VCaP (cell line): ENCODE results near the gene ARMCX2.

Experiments used
- H3K27ac ChIP-seq: fragments of 450-650 bp; 2 replicates; pipeline ENCODE4 v1.5.1; 2017
- CTCF ChIP-seq: fragments of 450-650 bp; conservative IDR thresholded peaks from 2 replicates; pipeline ENCODE4 v1.5.1; 2017; ENCODE audit warnings: mild to moderate bottlenecking, moderate library complexity

Gene ARMCX2

GRCh38 chrX:101659601-101660063, at the start of gene ARMCX2:
Gene ARMCX2 (minus strand): TSS chrX:101659850. CDS start chrX:101657588, 2,262 bp downstream.
- peak within 1 kb of the TSS; percentile 27; the same call in 1 of the 2 replicates for H3K27ac ChIP-seq
- no peak for TF ChIP-seq CTCF

- TF ChIP-seq CTCF, result no peak
- no peak overlapping the region for H3K27ac ChIP-seq
These were observed 49.7 kb upstream of the ARMCX2 start for GRCh38 chrX:101709384-101709783.

- no peak overlapping the region for H3K27ac ChIP-seq
- TF ChIP-seq CTCF, result no peak
These were observed 48.5 kb upstream of the ARMCX2 start for GRCh38 chrX:101708163-101708562.

- H3K27ac ChIP-seq, result no peak overlapping the region
- no peak for TF ChIP-seq CTCF
These were observed 33.8 kb upstream of the ARMCX2 start for GRCh38 chrX:101693476-101693875.

- TF ChIP-seq CTCF, result no peak
- no peak overlapping the region for H3K27ac ChIP-seq
These were observed 32.2 kb upstream of the ARMCX2 start for GRCh38 chrX:101691835-101692234.

GRCh38 chrX:101686574-101686973, 26.9 kb upstream of the ARMCX2 start:
- no peak for TF ChIP-seq CTCF
- no peak overlapping the region for H3K27ac ChIP-seq

GRCh38 chrX:101685923-101686322, 26.3 kb upstream of the ARMCX2 start:
- H3K27ac ChIP-seq, result no peak overlapping the region
- TF ChIP-seq CTCF, result no peak

- TF ChIP-seq CTCF, result no peak
- H3K27ac ChIP-seq, result no peak overlapping the region
These were observed 23.1 kb upstream of the ARMCX2 start for GRCh38 chrX:101682723-101683122.
